DMS 273 (cell line): ENCODE measurements around the gene CDC27.
"Not testable (repeated sequence)": the region's sequence is repeated elsewhere in the genome, so short reads cannot be mapped to it uniquely, and the experiment has no call there.

ENCODE experiments used
- DNase-seq: peaks from one replicate; lab custom pipeline; 2025; ENCODE audit not compliant: unreplicated experiment; lab: John Stamatoyannopoulos, UW

Gene CDC27

DNA sequence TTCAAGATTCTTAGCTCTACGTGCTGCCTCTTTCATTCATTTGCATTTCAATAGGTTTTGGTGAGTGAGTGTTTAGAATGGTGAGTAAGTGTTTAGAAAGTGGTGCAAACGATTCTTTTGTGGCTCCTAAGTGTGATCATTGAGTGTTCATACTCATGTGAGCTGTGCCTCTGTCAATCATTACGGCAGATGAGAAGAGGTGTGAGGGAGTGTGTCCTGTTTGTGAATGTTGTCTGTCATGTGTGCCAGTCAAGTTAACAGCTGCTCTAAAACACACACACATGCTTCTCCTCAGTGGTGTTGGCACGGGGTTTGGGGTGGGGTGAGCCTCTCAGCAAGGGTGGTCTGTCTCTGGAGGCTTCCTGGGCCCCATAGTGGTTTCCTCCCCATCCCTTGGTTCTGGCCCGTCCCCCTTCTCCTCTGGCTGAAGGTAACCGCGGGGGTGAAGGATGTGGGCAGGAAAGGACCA is 31.5 kb upstream of the CDC27 start:
- DNase-seq = no peak

DNA sequence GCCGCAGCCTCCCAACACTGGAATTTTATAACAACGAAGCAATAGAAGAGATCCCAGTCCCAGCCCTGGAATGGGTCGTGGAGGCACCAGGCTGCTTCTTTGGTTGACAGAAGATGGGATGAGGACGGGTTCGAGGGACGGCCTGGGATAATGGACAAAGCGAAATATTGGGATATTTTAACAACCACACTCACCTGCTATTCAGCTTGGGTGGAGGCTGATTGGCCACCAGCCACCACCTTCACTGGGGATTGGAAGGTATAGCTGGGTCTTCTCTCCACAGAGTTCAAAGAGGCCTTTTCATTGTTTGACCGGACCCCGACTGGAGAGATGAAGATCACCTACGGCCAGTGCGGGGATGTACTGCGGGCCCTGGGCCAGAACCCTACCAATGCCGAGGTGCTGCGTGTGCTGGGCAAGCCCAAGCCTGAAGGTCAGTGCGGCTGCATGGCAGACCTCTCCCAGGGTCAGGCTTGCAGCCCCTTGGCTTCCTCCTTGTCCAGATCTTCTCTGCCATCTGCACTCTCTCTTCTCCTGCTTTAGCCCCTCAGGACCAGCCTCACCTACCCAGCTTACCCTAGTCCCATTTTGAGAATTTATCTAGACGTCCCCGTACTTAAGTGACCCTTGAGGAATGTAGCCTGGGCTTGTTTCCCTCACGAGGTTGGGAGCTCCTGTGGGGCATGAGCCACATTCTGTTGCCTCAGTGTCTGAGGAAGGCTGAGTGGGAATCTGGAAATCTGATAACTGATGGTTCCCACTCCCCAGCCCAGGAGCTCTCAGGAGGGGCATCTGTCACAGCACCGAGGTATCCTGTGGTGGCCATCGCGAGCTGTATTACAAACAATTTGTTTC is 30.8 kb upstream of the CDC27 start:
- no peak for DNase-seq

DNA sequence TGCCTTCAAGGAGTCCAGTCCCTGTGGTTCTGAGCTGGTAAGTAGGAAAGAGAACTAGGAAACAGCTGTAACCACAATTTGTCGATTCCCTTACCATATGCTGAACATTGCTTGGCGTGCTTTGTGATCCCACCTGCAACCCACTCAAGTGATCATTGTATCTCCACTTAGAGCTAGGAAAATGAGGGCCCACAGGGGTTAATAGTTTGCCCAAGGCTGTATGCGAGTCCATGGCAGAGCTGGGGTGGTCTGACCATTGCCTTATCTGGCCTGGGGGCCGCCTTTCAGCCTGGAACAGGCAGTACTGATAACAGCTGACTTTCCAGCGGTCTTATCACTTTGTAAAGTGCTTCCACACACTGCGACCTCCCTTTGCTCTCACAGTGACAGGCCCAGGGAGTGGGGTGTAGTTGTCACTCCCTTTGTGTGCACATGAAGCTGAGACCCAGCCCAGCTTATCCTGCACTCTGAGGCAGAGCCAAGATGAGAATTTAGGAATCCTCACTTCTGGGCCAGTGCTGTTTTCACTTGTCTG is 29.9 kb upstream of the CDC27 start:
- no peak for DNase-seq

DNA sequence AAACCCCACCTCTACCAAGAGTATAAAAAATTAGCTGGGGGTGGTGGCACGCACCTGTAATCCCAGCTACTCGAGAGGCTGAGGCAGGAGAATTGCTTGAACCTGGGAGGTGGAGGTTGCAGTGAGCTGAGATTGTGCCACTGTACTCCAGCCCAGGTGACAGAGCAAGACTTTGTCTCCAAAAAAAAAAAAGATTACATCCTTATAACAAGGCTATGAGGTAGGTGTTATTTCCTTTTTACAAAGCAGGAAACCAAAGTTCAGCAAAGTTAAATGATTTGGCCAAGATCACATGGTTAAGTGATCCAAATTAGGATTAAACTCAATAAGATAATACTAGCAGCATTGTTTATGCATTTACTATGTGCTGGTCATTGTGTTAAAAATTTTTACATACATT is 28.2 kb upstream of the CDC27 start:
- DNase-seq = not testable (repeated sequence)

DNA sequence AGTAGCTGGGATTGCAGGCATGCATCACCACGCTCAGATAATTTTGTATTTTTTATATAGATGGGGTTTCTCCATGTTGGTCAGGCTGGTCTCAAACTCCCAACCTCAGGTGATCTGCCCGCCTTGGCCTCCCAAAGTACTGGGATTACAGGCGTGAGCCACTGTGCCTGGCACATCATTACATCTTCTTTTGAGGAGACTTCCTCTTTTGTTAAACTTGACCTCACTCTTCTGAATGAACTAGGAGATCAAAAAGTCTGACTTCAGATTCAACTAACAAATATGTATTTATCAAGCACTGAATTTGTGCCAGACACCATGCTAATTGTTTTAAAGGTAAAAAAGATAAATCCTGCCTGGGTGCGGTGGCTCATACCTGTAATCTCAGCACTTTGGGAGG is 27.7 kb upstream of the CDC27 start:
- not testable (repeated sequence) for DNase-seq

DNA sequence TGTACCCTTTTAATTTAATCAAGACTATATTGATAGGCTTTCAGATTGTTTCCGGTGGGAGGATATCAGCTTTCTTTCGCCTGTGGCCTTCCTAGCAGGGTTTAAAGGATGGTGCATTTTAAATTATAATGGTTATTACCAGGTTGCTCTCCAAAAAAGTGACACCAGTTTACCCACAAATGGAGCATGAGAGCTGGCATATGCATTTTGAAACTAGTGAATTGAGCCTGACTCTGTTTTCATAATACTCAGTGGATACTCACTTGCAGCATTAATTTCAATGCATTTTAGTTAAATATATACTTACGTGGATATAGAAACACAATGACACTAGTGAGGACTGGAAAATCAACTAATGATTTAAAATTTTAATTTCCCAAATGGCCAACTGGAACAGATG is 25.8 kb upstream of the CDC27 start:
- no peak for DNase-seq

DNA sequence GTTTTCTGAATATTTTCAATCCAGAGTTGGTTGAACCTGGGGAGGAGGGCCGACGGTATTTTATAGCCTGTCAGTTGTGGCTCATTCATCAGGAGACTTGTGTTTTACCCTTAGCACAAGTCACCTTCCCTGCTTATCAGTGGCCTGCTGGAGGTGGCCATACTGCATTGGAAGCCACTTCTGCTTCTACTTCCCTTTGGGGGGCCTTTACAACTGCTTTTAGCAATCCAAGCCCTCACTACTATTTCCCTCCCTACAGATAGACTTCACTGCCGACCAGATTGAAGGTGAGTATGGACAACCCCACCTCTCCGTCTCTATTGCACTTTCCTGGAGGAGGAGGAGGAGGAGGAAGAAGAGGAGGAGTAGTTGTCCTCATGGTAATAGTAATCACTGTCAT is 24.4 kb upstream of the CDC27 start:
- DNase-seq = no peak

DNA sequence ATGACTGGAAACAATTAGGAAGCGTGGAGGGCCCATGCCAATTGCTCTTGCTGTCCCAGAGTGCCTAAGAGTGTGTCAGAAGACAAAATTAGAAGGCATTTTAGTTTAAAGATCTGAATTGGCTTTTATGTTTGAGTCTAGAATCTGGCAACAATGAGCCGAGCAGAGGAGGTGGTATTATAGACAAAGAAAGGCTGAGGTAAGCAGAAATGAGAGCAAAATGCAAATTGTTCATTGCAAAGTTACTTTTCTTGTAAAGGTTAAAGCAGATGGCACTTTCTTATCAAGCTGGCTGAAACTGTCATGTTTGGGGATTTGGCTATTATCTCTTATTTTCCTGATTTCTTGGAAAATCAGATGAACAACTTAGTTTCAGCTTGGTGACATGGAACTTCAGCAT is 23.4 kb upstream of the CDC27 start:
- no peak for DNase-seq

DNA sequence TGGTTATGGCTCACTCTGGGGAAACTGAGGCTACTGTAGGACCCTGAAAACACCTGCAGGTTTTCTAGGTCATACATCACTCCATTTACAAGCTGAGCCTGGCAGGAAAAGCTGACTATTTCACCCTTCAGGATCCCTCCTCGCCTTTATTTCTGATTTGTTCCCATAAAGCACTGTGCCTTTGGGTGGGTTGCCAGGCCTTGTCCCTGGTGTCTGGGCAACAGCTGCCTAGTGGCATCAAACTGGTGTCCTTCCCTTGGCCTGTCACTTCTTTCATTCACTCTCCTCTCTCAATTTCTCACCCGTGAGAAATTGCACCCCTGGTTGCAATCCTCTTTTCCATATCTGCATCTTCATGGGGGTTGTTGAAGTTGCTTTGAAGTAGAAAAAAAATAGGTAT is 21.7 kb upstream of the CDC27 start:
- DNase-seq = no peak

DNA sequence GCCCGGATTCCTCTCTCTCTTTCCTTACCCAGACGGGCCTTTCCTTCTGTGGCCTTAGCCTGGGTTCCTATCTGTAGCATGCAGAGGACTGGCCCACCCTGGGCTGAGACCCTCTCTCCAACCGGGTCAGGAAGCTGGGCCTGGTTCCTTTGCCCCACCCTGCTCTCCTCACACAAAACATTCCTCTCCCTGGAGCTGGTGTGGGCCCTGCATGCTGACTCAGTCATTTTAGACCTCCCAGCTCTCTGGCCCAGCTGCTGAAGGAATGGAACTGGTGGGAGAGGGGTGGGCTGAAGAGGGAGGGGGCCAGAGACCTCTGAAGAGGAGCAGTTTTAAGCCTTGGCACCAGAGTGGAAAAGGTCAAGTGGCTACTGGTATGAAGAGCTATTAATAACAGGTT is 21.0 kb upstream of the CDC27 start:
- no peak for DNase-seq

DNA sequence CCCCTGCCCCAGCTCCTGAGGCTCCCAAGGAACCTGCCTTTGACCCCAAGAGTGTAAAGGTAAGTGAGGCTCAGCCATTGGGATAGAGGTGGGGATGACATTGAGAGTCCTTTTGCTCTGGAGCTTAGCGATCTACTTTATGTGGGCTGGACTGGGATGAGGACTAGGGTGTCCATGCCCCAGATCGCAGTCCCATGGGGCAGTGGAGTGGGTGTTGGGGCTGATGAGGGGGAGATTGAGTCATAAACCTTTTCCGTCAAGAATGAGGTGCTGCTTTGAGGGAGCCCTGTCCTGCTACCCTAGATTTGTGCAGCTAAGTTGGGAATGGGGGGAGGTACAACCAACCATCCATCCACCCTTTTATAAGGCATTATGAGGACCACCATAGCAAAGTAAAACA is 20.4 kb upstream of the CDC27 start:
- no peak for DNase-seq

DNA sequence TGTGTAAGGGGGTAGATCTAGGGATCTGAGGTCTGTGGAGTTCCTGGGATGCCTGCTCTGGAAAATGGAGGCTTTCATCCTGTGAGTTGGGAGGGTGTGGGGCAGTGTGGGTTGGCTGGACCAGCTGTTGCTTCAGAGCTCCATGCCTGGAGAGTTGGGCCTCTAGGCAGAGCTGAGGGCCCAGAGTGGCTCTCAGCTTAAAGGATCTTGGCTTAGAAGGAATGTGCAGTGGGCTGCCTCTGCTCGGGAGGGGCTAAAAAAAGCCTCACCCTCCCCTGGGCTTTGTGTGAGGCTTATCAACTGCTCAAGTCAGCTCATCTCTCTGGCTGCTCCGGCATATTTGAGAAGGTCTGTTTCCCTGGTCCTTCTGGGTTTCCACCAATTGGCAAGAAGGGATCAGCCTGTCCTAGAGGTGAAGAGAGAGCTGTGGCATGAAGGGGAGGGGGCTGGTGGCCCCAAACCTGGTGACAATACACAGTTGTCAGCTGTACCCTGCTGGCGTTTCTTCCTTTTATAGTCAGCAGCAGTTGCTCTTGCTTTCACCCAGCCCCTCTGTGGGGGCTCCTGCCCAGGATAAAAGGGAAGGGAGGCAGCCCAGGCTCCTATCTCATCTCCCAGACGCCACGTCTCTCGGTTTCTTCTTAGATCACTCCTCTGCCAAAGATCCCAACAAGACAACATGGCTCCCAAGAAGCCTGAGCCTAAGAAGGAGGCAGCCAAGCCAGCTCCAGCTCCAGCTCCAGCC is 19.8 kb upstream of the CDC27 start, which contains the start of gene MYL4:
TSS of gene MYL4 (plus strand) at position 605 of the 745 bp plus-strand sequence. CDS start at position 680, 75 bp downstream.
- peak; percentile 42 for DNase-seq

DNA sequence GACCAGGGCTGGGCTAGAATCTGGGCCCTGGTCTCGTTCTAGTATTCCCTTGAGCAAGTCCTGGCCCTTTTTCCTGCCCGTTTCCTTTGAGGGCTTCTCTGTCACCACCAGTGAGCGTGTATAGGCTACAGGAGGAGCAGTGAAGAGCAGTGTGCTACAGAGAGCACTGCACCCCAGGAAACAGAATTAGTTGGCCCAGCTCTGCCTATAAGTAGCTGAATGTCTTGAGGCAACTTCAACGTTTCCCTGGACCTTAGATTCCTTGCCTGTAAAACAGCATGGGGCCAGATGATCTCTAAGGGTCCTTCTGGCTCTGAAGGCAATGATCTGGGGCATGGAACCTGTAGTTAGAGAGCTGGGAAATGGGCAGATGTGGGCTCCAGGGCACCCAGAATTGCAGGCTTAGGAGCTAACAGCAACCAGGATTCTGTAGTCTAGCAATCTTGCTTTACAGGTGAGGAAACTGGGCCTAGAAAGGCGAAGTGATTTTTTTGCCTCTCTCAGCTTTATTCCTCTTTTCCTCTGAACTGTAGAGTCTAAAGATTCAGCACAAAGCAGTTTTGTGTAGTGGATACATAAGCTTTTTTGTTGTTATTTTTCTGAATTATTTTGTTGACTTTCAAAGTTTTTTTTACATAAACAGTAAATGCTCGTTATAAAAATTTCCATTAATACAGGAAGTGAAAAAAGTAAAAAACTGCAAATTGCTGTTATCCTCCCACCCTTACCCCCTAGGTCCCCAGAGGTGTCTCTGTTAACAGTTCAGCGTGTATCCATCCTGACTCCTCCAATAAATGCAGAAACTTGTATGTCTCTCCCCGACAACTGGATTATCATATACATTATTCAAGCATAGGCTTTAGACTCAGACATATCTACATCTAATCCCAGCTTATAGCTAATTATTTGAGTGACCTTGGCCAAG is 18.3 kb upstream of the CDC27 start:
- no peak for DNase-seq

DNA sequence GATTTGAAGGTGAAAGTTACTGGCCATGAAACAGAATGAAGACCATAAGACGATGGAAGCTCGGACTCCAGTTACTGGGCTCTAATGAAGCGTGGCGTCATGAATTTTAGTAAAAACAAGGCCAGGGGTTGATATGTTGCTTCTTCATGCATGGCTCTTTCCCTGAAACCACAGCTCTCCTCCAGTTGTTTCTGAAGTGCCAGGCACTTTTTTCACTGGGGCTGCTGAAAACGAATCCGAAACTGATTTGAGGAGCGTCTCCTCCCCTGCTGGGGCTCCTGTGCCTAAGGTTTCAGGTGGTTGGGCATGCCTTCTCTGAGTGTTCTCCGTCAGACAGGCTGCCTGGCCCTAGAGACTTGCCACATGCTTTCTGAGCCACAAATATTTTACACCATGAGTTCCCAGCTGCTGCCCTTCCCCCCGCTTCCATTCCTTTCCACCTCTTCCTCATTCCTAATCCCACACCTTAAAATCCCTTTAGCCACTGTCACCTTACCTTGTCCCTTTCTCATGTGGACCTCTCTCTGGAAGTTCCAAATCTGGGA is 16.4 kb upstream of the CDC27 start:
- DNase-seq = peak; percentile 46

DNA sequence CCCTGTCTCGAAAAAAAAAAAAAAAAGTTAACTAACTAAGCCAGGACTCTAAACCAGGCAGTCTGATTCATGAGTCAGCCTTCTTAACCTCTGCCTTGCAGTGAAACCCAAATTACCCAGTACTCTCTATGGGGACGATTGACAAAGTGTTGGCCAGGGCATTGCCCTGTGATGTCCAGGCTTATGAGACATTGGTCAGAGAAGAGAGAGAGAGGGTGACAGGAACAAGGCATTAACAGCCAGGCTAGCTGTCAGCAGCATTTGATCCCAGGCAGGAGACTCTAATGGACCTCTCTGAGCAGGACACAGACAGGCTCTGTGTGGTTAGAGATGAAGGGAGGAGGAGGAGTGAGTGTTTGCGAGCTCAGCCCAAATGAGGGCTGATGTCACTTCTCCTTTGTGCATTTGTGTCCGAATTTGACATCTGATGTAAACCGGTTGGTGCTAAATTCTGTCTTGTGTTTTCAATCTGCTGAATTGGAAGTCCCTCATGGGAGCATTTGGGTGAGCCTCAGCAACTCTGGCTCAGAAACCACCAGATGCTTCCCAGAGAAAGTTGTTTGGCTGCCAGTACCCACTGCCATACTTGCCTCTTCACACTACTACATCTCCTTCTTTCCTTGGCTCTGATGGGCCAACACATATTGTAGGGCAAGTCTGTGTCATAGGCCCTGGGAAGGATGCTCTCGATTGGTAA is 15.8 kb upstream of the CDC27 start:
- peak; percentile 63 for DNase-seq

DNA sequence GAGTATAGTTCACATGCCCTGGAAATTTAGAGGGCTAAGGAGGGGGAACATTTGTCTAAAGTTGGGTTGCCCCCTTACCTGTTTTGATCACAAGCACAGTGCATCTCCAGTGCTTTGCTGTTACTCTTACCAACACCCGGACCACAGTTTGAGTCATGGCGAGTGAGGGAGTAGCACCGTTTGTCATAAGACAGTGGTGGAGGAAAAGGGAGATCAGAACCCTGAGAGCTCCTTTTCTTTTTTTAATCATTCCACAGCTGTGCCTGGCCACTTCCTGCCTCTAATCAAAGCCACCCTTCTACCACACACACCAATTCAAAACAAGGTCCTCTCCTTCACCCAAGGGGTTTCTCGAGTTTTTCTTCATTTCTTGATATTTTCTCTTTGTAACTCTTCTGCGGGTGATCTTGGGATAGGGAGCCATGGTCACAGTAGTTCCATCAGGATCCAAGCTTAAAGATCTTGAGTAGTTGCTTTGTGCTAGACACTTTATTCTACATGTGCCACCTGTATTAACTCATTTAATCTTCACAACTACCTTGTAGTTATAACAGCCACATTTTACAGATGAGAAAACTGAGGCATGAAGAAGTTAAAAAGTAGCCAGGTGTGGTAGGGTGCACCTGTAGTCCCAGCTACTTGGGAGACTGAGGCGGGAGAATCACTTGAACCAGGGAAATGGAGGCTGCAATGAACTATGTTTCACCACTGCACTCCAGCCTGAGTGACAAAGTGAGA is 15.1 kb upstream of the CDC27 start:
- DNase-seq = no peak

DNA sequence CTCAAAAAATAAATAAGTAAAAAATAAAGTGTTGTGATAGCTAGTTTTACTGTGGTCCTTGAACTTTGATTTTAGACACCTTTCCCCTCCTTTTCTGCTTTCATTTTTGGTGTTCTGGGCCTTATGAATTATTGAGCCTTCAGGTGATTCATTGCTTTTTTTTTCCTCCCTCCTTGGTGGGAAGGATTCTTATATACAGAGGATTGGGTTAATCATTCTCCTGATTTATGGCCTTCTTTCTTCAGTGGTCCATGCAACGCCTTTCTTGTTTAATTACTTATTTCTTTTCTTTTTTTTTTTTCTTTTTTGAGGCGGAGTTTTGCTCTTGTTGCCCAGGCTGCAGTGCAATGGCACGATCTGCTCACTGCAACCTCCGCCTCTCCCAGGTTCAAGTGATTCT is 12.1 kb upstream of the CDC27 start:
- DNase-seq = no peak

DNA sequence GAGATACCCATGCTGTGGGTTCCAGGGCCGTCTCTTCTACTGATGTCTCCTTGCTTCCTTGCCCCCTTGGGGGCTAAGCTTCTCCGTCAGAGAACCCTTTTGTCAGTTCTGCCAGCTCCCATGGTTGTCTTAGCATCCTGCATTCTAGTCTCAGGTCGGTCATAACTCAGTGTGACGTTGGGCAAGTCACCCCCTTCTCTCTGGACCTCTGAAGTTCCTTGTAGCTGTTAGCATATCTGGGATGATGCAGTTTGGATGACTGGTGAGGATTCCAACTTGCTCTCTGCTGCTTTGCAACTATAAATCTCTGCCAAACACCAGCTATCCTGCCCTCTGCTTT is 11.2 kb upstream of the CDC27 start:
- DNase-seq = no peak

DNA sequence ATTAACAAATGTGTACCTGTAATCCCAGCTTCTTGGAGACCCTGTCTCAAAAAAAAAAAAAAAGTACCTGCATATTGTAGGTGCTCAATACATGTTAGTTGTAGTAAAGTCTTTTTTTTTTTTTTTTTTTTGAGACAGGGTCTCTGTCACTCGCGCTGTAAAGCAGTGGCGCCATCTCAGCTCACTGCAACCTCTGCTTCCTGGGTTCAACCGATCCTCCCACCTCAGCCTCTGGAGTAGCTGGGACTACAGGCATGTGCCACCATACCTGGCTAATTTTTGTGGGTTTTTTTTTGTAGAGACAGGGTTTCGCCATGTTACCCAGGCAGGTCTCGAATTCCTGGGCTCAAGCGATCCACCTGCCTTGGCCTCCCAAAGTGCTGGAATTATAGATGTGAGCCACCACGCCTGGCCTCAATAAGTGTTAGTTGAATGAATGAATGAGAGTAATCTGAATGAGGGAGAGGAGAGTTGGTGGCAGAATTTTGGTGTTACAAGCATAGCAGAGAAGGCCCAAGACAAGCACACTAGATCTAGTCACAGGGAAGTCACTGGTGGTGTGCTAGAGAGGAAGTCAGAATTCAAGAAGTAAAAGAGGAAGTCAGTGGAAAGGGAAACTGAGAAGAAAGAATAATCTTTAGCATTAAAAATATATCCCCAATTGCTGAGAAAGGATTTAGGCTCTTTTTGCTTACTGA is 10.7 kb upstream of the CDC27 start:
- no peak for DNase-seq
